GM18951 (cell line): ENCODE results near the gene PTCH1.

Experiments used
- POLR2A ChIP-seq: IDR thresholded peaks from 4 replicates; pipeline ENCODE4 v1.6.1; 2011; ENCODE audit warnings: mild to moderate bottlenecking; ENCODE audit not compliant: insufficient read length, insufficient read depth; ENCODE audit errors: extremely low read depth
- in situ Hi-C: fragments of 300-500 bp; cut with MboI; formaldehyde crosslinking; loops from one replicate; pipeline ENCODE4 v1.12.0; 2022; ENCODE audit warnings: low sequenced_read_pairs, mixed read lengths, inconsistent platforms; ENCODE audit not compliant: unreplicated experiment

The PTCH1 gene

DNA sequence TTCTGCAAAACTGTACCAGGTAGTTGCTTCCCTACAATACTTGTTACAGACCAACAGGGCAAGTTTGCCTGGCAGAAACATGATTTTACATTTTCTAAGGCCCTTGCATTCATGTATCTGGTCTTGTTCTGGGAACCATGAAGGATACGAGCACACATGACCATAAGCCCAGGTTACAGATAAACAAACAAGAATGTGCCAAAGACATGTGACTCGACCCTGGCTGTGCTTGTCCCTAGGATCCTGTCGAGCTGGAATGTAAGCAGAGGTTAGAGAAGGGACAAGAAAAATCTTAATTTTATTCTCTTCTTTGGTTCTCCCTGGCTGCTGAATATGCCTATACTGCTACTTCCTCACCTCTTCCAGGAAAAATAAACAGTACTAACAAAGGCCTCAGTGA is 32.5 kb downstream of the PTCH1 start:
- in situ Hi-C loops = no loop called here
- no peak for TF ChIP-seq POLR2A

DNA sequence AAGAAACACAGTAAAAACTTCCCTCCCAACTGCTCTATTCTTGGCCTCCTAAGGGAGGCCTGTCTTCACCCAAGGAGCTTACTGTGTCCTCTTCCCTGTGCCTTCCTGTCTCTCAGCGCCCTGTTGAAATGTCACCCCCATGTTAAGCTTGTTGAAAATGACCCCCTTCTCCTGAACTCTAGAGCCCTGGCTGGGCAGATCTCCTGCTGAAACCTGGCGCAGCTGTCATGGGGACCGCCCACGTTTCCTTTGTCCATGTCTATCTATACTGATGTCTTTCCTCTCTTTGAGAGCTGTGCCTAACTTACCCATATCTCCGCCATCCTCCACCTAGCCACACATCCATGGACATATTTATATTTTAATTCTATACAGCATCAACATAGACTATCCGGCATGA is 33.3 kb downstream of the PTCH1 start:
- in situ Hi-C loops = no loop called here
- no peak for TF ChIP-seq POLR2A

DNA sequence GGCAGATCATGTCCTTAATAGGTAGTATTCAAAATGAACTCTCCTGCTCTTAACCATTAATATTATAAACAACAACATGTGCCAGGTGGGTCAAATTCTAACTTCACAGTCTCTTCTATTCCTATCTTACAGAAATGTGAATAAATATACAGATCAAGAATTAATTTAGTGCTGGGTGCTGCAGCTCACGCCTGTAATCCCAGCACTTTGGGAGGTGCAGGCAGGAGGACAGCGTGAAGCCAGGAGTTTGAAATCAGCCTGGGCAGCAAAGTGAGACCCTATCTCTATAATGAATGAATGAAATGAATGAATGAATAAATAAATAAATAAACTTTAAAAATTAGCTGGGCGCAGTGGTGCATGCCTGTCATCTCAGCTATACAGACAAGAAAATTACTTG is 34.1 kb downstream of the PTCH1 start:
- in situ Hi-C loops = no loop called here
- TF ChIP-seq POLR2A = no peak

DNA sequence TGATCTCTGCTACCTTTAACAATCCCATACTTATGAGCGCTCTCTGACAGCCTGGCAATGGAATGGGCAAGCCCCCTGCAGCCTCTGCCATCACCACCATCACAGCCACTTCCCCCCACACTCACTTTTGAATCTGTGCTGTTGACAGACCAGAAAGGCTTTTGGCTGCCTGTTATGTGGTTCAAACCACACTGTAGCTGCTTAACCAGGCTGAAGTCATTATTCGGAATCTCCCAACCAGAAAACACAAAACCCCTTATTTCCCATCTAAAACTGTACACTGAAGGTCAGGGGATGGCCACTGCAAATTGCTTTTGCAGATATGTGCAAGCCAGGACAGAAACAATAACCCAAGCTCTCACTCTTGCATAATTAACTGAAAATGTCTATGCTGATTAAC is 35.8 kb downstream of the PTCH1 start:
- in situ Hi-C loops = no loop called here
- no peak for TF ChIP-seq POLR2A

DNA sequence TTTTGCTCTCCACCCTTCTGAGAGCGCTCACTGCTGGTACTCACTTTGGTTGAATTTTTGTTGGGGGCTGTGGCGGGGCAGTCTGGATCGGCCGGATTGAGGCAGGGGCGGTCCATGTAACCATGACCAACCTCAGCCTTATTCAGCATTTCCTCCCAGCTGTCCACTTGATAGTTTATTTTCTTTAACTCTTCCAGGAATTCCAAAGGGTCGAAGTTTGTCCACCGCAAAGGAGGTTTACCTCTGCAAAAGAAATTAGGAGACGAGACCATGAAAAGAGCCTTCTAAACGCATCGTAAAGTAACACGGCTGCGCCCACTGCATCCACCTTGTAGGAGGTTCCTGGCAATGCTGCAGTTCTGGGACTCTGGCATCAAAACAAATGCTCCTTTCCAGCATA is 36.4 kb downstream of the PTCH1 start:
- in situ Hi-C loops = no loop called here
- no peak for TF ChIP-seq POLR2A

DNA sequence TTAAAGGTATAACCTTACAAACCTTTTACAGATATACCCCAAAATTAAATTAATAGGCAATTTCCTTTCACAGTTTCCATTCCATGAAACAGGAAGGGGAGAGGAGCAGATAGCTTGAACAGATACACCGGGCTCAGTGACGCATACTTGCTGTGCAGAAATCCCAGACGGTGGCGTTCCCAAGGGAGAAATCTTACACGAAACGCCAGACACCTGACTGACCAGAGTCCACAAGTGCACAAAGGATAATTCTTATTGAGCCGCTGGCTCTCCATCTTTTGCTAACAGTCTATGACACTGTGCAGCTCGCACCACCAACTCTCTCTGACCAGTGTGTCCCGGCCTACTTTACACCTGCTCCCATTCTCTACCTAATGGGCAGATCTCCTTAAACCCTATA is 37.4 kb downstream of the PTCH1 start:
- in situ Hi-C loops = no loop called here
- TF ChIP-seq POLR2A = no peak

DNA sequence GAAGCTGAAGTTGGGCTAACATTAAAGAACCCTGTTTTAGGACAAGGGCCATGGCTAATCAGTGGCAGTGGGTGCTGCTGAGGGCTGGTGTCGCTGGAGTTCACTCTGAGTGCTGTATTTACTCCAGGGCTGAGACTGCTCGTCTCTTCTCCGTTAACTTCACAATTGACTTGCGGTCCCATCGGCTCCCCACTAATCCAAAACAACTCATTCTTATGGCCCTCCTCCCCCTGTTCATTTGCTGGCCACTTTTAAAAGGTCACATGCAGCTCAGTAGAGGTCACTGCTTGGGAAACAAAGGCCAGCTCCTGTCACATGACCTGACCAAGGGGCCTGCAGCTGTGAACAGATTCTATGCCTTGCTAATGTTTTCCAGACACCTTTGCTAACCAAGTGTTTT is 38.4 kb downstream of the PTCH1 start:
- no peak for TF ChIP-seq POLR2A
- in situ Hi-C loops = no loop called here

DNA sequence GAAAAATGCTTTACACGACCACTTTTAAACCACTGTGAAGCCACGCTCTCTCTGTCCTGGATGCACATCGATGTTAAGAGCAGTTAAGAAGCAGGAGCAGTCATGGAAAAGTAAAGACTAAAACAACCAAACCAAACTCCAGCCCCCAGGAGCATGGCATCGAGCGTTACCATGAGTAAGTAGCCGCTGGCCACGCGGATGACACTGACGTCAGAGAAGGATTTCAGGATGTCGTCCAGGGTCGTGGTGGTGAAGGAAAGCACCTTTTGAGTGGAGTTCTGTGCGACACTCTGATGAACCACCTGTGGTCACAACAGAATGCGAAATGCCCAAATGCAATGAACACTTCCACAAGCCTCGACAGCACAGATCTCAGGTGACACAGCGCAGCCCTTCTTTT is 38.9 kb downstream of the PTCH1 start:
- in situ Hi-C loops = no loop called here

DNA sequence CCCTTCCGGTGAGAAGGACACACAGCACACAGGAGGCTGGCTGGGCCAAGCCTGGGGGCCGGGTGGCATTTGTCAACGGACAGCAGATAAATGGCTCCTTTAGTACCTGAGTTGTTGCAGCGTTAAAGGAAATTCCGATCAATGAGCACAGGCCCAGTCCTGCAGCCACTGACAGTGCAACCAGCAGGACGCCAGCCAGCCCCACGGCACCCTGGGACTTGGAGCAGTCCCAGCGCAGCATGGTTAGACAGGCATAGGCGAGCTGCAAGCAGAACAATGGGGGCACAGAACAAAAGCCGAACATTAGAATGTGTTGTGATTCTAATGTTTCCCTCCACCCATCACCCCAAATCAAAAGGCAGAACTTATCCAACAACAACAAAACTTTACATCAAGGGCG is 39.3 kb downstream of the PTCH1 start:
- in situ Hi-C loops = no loop called here
- TF ChIP-seq POLR2A = no peak

More for the DNA sequence above, 38.9 kb downstream of the PTCH1 start:
- TF ChIP-seq POLR2A = no peak

DNA sequence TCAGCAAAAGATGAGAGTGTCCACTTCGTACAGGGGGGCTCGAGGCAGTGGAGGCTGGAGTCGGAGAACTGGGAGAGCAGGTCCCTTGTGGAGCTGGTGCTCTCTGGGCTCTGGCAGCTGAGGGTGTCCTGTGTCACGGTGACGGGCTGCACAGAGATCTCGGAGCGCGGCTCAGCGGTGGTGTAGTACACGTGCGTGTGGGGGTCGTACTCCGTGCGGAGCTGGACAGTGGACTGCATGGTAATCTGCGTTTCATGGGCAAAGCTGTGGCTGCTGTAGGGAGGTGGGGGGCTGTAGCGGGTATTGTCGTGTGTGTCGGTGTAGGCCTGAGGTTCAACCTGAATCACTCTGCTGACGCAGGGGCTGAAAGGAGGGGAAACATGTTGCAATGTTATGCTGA is 48.0 kb downstream of the PTCH1 start:
- TF ChIP-seq POLR2A = no peak
- in situ Hi-C loops = no loop called here

DNA sequence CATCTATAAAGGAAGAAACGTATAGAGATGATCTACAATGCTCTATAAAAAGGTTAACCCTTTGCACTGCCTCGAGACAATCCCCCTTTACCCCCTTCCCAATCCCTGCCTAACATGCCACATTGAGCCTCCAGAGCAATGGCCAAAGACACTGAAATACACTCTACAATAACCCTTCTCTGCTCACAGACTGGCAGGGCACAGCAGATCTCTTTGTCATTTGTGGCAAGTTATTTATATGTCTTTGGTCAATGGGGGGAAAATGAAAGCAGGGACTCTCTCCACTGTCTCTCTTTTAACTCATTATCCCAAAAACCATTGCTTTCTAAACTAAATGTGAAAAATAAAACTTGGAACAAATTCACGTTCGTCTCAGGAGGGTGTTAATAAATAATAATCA is 51.7 kb downstream of the PTCH1 start:
- in situ Hi-C loops = no loop called here
- no peak for TF ChIP-seq POLR2A

DNA sequence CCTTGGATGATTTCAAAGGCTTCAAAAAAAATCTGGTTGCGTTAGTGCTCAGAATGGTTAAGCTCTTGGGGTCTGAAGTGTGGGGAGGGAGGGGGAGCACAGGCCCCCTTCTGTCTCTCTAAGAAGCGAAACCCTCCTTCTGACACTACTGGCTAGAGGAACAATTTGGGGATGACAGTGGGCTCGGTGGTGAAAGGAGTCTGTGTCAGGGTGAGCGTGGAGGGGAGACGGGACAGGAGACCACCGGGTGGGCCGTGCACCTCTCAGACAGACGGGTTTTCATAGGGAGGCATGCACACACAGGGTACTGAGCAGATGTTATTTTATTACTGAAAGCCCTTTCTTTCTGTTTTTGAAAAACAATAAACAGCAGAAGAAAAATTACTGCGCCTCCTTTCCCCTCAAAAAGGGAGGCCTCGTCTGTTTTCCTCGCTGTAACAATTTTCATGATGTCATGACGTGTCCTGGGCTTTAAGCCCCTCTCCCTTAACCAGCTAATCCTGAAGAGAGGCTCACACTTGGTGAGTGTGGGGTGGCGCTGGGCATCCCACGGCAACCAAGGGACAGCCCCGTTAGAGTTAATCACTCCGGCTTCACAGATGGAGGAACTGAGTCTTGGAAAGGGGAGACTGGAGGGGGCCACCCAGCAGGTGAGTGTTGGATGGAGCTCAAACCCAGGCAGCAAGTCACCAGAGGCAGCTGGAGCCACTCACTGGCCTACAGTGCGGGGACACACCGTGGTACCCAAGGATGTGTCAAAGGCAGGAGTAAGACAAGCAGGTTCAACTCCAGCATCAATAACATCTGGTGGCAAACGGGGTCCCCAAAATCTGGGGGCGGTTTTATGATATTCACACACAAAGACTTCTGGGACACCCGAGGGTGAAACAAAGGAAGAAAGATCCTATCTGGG is 53.4 kb downstream of the PTCH1 start:
- TF ChIP-seq POLR2A = no peak
- in situ Hi-C loops = no loop called here

DNA sequence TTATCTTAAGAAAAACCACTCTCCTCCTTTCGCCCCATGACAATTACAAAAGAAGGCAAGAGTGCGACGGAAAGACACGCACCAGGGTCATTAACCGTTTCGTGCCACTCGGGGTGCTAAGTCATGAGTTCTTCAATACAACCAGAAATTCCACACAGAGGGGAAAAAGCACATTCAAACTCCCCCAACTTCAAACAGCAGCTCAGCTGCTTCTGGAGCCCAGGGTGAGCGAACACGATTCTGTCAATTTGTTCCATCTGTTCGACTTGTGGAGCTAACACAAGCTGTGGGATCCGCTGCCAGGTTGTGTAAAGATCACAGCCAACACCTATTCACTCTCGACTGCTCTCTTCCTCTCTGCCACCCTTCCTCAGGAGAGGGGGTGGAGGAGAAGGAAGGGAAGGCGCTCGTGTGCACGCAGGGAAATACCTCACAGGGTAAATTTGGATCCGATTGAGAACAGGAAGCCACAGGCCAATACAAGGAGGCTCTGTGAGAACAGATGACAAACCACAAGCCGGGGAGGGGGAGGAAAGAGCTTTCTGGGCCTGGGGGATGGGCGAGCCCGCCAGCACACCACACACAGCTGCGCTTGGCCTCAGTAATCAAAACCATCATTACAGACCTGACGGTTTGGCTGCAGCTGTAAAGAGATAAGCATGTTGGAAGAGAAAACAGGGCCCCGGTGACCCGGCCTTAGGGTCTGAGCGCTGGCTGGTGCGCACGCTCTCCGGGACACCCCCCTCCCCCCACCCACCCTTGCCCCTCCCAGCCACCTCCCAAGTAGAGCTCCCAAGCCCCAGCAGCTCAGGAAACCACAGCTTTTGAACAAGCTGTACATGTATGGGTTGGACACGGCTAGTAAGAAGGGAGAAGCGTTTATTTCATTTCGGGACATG is 54.3 kb downstream of the PTCH1 start:
- peak; percentile 59 for TF ChIP-seq POLR2A
- in situ Hi-C loops = no loop called here
